H1 (cell line): ENCODE measurements around the gene VIPR2. TPM values are rescaled to one million over a fixed set of nuclear protein-coding genes. Genes with fewer than 3 reads are reported as not detected.

ENCODE experiments used
- CHD7 ChIP-seq: fragments of 300-600 bp; sonication (generic); IDR thresholded peaks from 2 replicates; pipeline ENCODE4 v1.7.1; 2012; ENCODE audit warnings: low read length, moderate library complexity, mild to moderate bottlenecking, inconsistent platforms; ENCODE audit not compliant: insufficient replicate concordance
- EZH2 ChIP-seq: fragments of 200-600 bp; sonication (generic); IDR thresholded peaks from 2 replicates; pipeline ENCODE4 v1.7.1; 2012; ENCODE audit warnings: low read depth, mild to moderate bottlenecking, moderate library complexity, low read length, inconsistent platforms; ENCODE audit not compliant: severe bottlenecking
- KDM4A ChIP-seq: IDR thresholded peaks from one replicate; pipeline ENCODE4 v1.7.1; 2012; ENCODE audit warnings: low read depth, mild to moderate bottlenecking, moderate library complexity, low read length, inconsistent platforms; ENCODE audit not compliant: severe bottlenecking
- SUZ12 ChIP-seq: fragments of 200-600 bp; sonication (generic); IDR thresholded peaks from 2 replicates; pipeline ENCODE4 v1.6.1; 2012; ENCODE audit warnings: mild to moderate bottlenecking, inconsistent platforms, low read length, moderate library complexity, mixed read lengths
- polyA plus RNA-seq, 7 experiments: library from polyadenylated mRNA; depleted of rRNA in 3 of 7; stranded (reverse) in 5 of 7; unstranded in 2 of 7; fragments of >200 nt in 5 of 7; fragments of 200-250 nt in 2 of 7; gene quantifications; 1 replicate in 5 of 7; 2 replicates in 1 of 7; 4 replicates in 1 of 7; pipeline versions ENCODE4 v1.2.1 to v1.2.3, GENCODE V29; 2011 to 2013; ENCODE audit warnings: missing spikeins in 2 of 7, mixed read lengths in 2 of 7
- total RNA-seq: library from RNA; stranded (reverse); fragmentation: NEBNext Ultra II Directional; extraction: Animal tissue kit (Norgen Biotek cat#: 25700); gene quantifications from 2 replicates; pipeline ENCODE4 v1.2.1, GENCODE V29; 2021
- TF ChIP-seq, protein P1 (sequence below): IDR thresholded peaks from 2 replicates; pipeline ENCODE4 v1.6.1; 2012; ENCODE audit warnings: inconsistent platforms

VIPR2 gene
- total and polyA plus RNA-seq, 2 of the 8 experiments (the other 6 are each of a cell fraction or from before 2014, with no cell fraction given): 2.4 to 6.3 TPM

GRCh38 chr7:158997110-158997453 is 147.6 kb downstream of the VIPR2 start (continued):
- TF ChIP-seq CHD7 (no peak), EZH2 (peak; percentile 61), SUZ12 (peak; percentile 67; the same call in 1 of the 2 replicates), KDM4A (peak; percentile 23)
- TF ChIP-seq, protein P1, sequence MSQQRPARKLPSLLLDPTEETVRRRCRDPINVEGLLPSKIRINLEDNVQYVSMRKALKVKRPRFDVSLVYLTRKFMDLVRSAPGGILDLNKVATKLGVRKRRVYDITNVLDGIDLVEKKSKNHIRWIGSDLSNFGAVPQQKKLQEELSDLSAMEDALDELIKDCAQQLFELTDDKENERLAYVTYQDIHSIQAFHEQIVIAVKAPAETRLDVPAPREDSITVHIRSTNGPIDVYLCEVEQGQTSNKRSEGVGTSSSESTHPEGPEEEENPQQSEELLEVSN: peak; percentile 3; the same call in 1 of the 2 replicates
